ENCODE results near the gene PIGA.
A peak's percentile ranks its signal among the peaks of the same experiment; 100 is the strongest.

PIGA gene

GRCh38 chrX:15335135-15336022 is at the start of gene PIGA:
TSS of gene PIGA (minus strand) at chrX:15335523. CDS start at chrX:15331930, 3,593 bp downstream.
- DNase-seq: peak; percentile 93

- no peak for DNase-seq
Measured at GRCh38 chrX:15384304-15384703, 49.0 kb upstream of the PIGA start, which contains the start of gene VEGFD. TSS of gene VEGFD (minus strand) at chrX:15384413. CDS start at chrX:15383946, 467 bp downstream.

- no peak for DNase-seq
Measured at GRCh38 chrX:15382813-15383212, 47.5 kb upstream of the PIGA start.

- no peak for DNase-seq
Measured at GRCh38 chrX:15376956-15377355, 41.6 kb upstream of the PIGA start.

GRCh38 chrX:15373976-15374375 is 38.7 kb upstream of the PIGA start:
- no peak for DNase-seq

- DNase-seq: no peak
Measured at GRCh38 chrX:15366506-15367352, 31.4 kb upstream of the PIGA start.

GRCh38 chrX:15359701-15360100 is 24.4 kb upstream of the PIGA start:
- no peak for DNase-seq

GRCh38 chrX:15358533-15358932 is 23.2 kb upstream of the PIGA start:
- no peak for DNase-seq

GRCh38 chrX:15356444-15356843 is 21.1 kb upstream of the PIGA start:
- no peak for DNase-seq

- DNase-seq: no peak
Measured at GRCh38 chrX:15350329-15350996, 15.1 kb upstream of the PIGA start.

GRCh38 chrX:15349046-15349445 is 13.7 kb upstream of the PIGA start:
- peak; percentile 38 for DNase-seq

GRCh38 chrX:15345976-15346375 is 10.7 kb upstream of the PIGA start:
- no peak for DNase-seq

- DNase-seq: no peak
Measured at GRCh38 chrX:15344106-15344505, 8.8 kb upstream of the PIGA start.

- no peak for DNase-seq
Measured at GRCh38 chrX:15343075-15343476, 7.8 kb upstream of the PIGA start.

- DNase-seq: no peak
Measured at GRCh38 chrX:15340867-15341266, 5.5 kb upstream of the PIGA start.

- DNase-seq: peak; percentile 65
Measured at GRCh38 chrX:15336023-15336413, 695 bp upstream of the PIGA start.

- peak; percentile 41 for DNase-seq
Measured at GRCh38 chrX:15334561-15334960, 762 bp downstream of the PIGA start.

- DNase-seq: no peak
Measured at GRCh38 chrX:15328821-15329220, 6.5 kb downstream of the PIGA start.

GRCh38 chrX:15328131-15328530 is 7.2 kb downstream of the PIGA start:
- DNase-seq: no peak

GRCh38 chrX:15322472-15322871 is 12.9 kb downstream of the PIGA start:
- DNase-seq: no peak

- no peak for DNase-seq
Measured at GRCh38 chrX:15322072-15322471, 13.3 kb downstream of the PIGA start.

- no peak for DNase-seq
Measured at GRCh38 chrX:15321447-15321846, 13.9 kb downstream of the PIGA start.

GRCh38 chrX:15320297-15320696 is 15.0 kb downstream of the PIGA start:
- DNase-seq: no peak

Measured in CD4-positive, alpha-beta T cell treated with Interleukin-12 subunit alpha and Interleukin-12 subunit beta, for 1 hour (primary cell).